Measurements from ENCODE around the gene AHNAK.

GRCh38 chr11:62472063-62472884, 74.3 kb downstream of the AHNAK start:
- TF ChIP-seq CTCF (IDR thresholded peaks at IDR 0.05): no peak
- TF ChIP-seq POLR2A (IDR thresholded peaks at IDR 0.05): no peak
